OCI-LY1 (cell line): ENCODE measurements around the gene AIFM3.
A peak's percentile ranks its signal among the peaks of the same experiment; 100 is the strongest.

ENCODE experiments used
- H2AFZ ChIP-seq: fragments of 200-600 bp; sonication (generic), shearing (Covaris generic); 2 replicates; pipeline ENCODE4 v1.6.0; 2014; ENCODE audit warnings: antibody characterized with exemption, mild to moderate bottlenecking, low read length
- H3F3A ChIP-seq: fragments of 200-600 bp; sonication (generic), shearing (Covaris generic); 2 replicates; pipeline ENCODE4 v1.6.0; 2014; ENCODE audit warnings: mild to moderate bottlenecking, antibody characterized with exemption, low read length, moderate library complexity; ENCODE audit not compliant: insufficient read depth
- H3K27ac ChIP-seq: fragments of 200-600 bp; sonication (generic); 2 replicates; pipeline ENCODE4 v1.5.1; 2014; ENCODE audit warnings: low read length, mixed run types, mild to moderate bottlenecking, low read depth; ENCODE audit not compliant: poor library complexity, severe bottlenecking
- H3K27me3 ChIP-seq: fragments of 200-600 bp; sonication (generic); 2 replicates; pipeline ENCODE4 v1.6.0; 2014; ENCODE audit warnings: antibody characterized with exemption, mild to moderate bottlenecking, low read length, moderate library complexity; ENCODE audit not compliant: insufficient read depth
- H3K36me3 ChIP-seq: fragments of 200-600 bp; sonication (generic); 2 replicates; pipeline ENCODE4 v1.6.1; 2014; ENCODE audit warnings: mild to moderate bottlenecking, antibody characterized with exemption, low read length, moderate library complexity, mixed read lengths; ENCODE audit not compliant: insufficient read depth
- H3K4me1 ChIP-seq: fragments of 200-600 bp; sonication (generic); 2 replicates; pipeline ENCODE4 v1.5.1; 2014; ENCODE audit warnings: mild to moderate bottlenecking, low read length, moderate library complexity; ENCODE audit not compliant: insufficient read depth, severe bottlenecking
- H3K4me2 ChIP-seq: fragments of 200-600 bp; sonication (generic), shearing (Covaris generic); 2 replicates; pipeline ENCODE4 v1.6.1; 2014; ENCODE audit warnings: low read length
- H3K4me3 ChIP-seq: fragments of 200-600 bp; sonication (generic); 2 replicates; pipeline ENCODE4 v1.5.1; 2014; ENCODE audit warnings: low read length, low read depth, mild to moderate bottlenecking, mixed read lengths; ENCODE audit not compliant: poor library complexity, severe bottlenecking
- H3K79me2 ChIP-seq: fragments of 200-600 bp; shearing (Covaris generic); 2 replicates; pipeline ENCODE4 v1.6.1; 2016; ENCODE audit warnings: mixed run types, low read length, mixed read lengths; ENCODE audit not compliant: insufficient read depth
- H3K9ac ChIP-seq: fragments of 200-600 bp; sonication (generic), shearing (Covaris generic); 2 replicates; pipeline ENCODE4 v1.6.1; 2014; ENCODE audit warnings: mild to moderate bottlenecking, low read length, mixed read lengths
- H3K9me2 ChIP-seq: fragments of 200-600 bp; sonication (generic), shearing (Covaris generic); 2 replicates; pipeline ENCODE4 v1.6.1; 2014; ENCODE audit warnings: low read depth, mild to moderate bottlenecking, low read length, mixed read lengths
- H3K9me3 ChIP-seq: fragments of 200-600 bp; shearing (Covaris generic); 2 replicates; pipeline ENCODE4 v1.6.1; 2014; ENCODE audit warnings: low read length, mixed read lengths
- H4K20me1 ChIP-seq: fragments of 200-600 bp; sonication (generic), shearing (Covaris generic); 2 replicates; pipeline ENCODE4 v1.6.0; 2016; ENCODE audit warnings: mild to moderate bottlenecking, low read length; ENCODE audit not compliant: insufficient read depth
- CTCF ChIP-seq: fragments of 200-600 bp; sonication (generic), shearing (Covaris generic); IDR thresholded peaks from 2 replicates; pipeline ENCODE4 v1.5.1; 2017; ENCODE audit warnings: mild to moderate bottlenecking, antibody characterized with exemption, low read length, moderate library complexity, mixed read lengths
- EZH2 ChIP-seq: fragments of 200-600 bp; sonication (generic), shearing (Covaris generic); IDR thresholded peaks from 2 replicates; pipeline ENCODE4 v1.8.0; 2017; ENCODE audit warnings: borderline replicate concordance, mixed run types, mild to moderate bottlenecking, antibody characterized with exemption, low read length, moderate library complexity, mixed read lengths

The AIFM3 gene

GRCh38 chr22:20982563-20982882 is 15.5 kb downstream of the AIFM3 start:
- no peak for TF ChIP-seq CTCF
- TF ChIP-seq EZH2: no peak
- H3K9ac ChIP-seq: peak overlapping the region; percentile 89
- no peaks in the 10 kb centered on the region for H3F3A ChIP-seq
- H3K4me2 ChIP-seq: peak overlapping the region; percentile 98
- peaks cover 12% of the 10 kb centered on the region; the same call in 1 of the 2 replicates for H3K36me3 ChIP-seq
- no peak overlapping the region for H3K27ac ChIP-seq
- H2AFZ ChIP-seq: peak overlapping the region; percentile 6; the same call in 1 of the 2 replicates
- no peaks in the 10 kb centered on the region for H3K79me2 ChIP-seq
- peaks cover 9% of the 10 kb centered on the region for H3K9me3 ChIP-seq
- no peaks in the 10 kb centered on the region; the same call in 1 of the 2 replicates for H3K27me3 ChIP-seq
- H3K4me1 ChIP-seq: peaks cover 20% of the 10 kb centered on the region
- H3K9me2 ChIP-seq: no peaks in the 10 kb centered on the region
- no peaks in the 10 kb centered on the region for H4K20me1 ChIP-seq
- H3K4me3 ChIP-seq: peak overlapping the region; percentile 86

GRCh38 chr22:20983081-20983771 is 16.2 kb downstream of the AIFM3 start:
- H3K4me1 ChIP-seq: peaks cover 20% of the 10 kb centered on the region
- no peaks in the 10 kb centered on the region for H3F3A ChIP-seq
- H3K27ac ChIP-seq: no peak overlapping the region
- no peaks in the 10 kb centered on the region; the same call in 1 of the 2 replicates for H3K27me3 ChIP-seq
- no peak overlapping the region for H2AFZ ChIP-seq
- peaks cover 17% of the 10 kb centered on the region; the same call in 1 of the 2 replicates for H3K36me3 ChIP-seq
- peak overlapping the region; percentile 86 for H3K4me3 ChIP-seq
- no peaks in the 10 kb centered on the region for H3K9me2 ChIP-seq
- H4K20me1 ChIP-seq: no peaks in the 10 kb centered on the region
- H3K9ac ChIP-seq: peak overlapping the region; percentile 89
- H3K9me3 ChIP-seq: peaks cover 9% of the 10 kb centered on the region
- TF ChIP-seq CTCF (no peak), EZH2 (no peak)
- H3K4me2 ChIP-seq: peak overlapping the region; percentile 98
- no peaks in the 10 kb centered on the region for H3K79me2 ChIP-seq

GRCh38 chr22:20985720-20986119 is 18.7 kb downstream of the AIFM3 start:
- no peaks in the 10 kb centered on the region for H3F3A ChIP-seq
- no peak overlapping the region for H3K4me3 ChIP-seq
- peaks cover 20% of the 10 kb centered on the region; the same call in 1 of the 2 replicates for H3K36me3 ChIP-seq
- no peaks in the 10 kb centered on the region for H3K9me3 ChIP-seq
- no peak overlapping the region for H3K27ac ChIP-seq
- no peaks in the 10 kb centered on the region for H3K27me3 ChIP-seq
- H3K4me2 ChIP-seq: no peak overlapping the region
- no peaks in the 10 kb centered on the region for H4K20me1 ChIP-seq
- H2AFZ ChIP-seq: no peak overlapping the region
- H3K4me1 ChIP-seq: peaks cover 20% of the 10 kb centered on the region
- no peaks in the 10 kb centered on the region for H3K9me2 ChIP-seq
- no peak for TF ChIP-seq EZH2
- no peak for TF ChIP-seq CTCF
- no peak overlapping the region for H3K9ac ChIP-seq
- no peaks in the 10 kb centered on the region for H3K79me2 ChIP-seq
